ENCODE measurements around the gene PCDH15. TPM values are rescaled to one million over a fixed set of nuclear protein-coding genes. Genes with fewer than 3 reads are reported as not detected.

The PCDH15 gene
- under 1 TPM in 1 of 3 donors, not detected in 2; 0.38 TPM for total RNA-seq
- long read RNA-seq, donor 1: 0 reads
- long read RNA-seq, donor 2: 0 reads

DNA sequence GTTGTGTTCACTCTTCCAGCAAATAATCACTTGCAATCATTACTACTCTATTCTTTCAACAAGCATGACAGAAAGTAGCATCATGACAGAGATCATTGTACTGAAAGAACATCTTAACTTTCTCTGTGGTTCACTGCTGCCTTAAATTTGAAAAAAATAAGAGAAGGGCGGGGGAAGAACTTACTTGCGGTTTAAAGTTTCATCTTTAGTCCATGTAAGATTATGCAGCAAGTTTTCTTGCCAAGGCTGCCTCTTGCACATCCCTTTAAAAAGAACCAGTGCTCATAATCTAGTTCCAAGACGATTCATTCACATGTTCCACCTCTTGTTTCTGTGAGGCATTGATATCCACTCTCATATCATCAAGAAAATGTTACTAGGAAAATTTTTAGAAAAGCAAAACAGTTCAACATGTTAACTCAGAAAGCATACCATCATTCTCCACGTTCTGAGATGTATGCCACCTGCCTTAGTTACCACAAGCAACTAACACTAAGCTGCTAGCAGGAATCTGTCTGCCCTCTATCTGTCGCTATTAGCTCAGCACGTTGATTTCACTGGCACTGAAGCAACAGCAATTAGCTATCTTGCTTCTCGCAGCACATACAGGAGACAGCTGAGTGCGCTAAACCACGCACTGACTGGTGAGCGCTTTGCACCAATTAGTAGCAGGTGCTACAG is at the start of gene PCDH15:
Gene PCDH15 (minus strand): TSS at position 491 of the 681 bp plus-strand sequence. CDS start 136,969 bp downstream, outside the sequence.
- TF ChIP-seq, protein P1, sequence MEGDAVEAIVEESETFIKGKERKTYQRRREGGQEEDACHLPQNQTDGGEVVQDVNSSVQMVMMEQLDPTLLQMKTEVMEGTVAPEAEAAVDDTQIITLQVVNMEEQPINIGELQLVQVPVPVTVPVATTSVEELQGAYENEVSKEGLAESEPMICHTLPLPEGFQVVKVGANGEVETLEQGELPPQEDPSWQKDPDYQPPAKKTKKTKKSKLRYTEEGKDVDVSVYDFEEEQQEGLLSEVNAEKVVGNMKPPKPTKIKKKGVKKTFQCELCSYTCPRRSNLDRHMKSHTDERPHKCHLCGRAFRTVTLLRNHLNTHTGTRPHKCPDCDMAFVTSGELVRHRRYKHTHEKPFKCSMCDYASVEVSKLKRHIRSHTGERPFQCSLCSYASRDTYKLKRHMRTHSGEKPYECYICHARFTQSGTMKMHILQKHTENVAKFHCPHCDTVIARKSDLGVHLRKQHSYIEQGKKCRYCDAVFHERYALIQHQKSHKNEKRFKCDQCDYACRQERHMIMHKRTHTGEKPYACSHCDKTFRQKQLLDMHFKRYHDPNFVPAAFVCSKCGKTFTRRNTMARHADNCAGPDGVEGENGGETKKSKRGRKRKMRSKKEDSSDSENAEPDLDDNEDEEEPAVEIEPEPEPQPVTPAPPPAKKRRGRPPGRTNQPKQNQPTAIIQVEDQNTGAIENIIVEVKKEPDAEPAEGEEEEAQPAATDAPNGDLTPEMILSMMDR (IDR thresholded peaks at IDR 0.05): no peak
- H3K4me3 ChIP-seq: no peak within 1 kb of the TSS
- H3K4me1 ChIP-seq (ENCODE audit: low read depth): no peaks in the 10 kb centered on the region
- intact Hi-C loops (cut with DNase I, micrococcal nuclease): no loop called here
- DNase-seq (no peak), ATAC-seq (no peak)
- H3K36me3 ChIP-seq (ENCODE audit: low read depth): no peaks in the 10 kb centered on the region
- no peaks in the 10 kb centered on the region for H3K9me3 ChIP-seq

- intact Hi-C loops (cut with DNase I, micrococcal nuclease): no loop called here
- DNase-seq: no peak
Observed at GRCh38 chr10:54843932-54844331, 42.9 kb upstream of the PCDH15 start.

GRCh38 chr10:54843085-54843646 is 42.1 kb upstream of the PCDH15 start:
- DNase-seq (no peak), ATAC-seq (no peak)
- H3K4me3 ChIP-seq: no peak overlapping the region
- no peaks in the 10 kb centered on the region for H3K36me3 ChIP-seq (ENCODE audit: low read depth)
- TF ChIP-seq, protein P1 (IDR thresholded peaks at IDR 0.05): no peak
- H3K4me1 ChIP-seq (ENCODE audit: low read depth): no peaks in the 10 kb centered on the region
- intact Hi-C loops (cut with DNase I, micrococcal nuclease): no loop called here
- H3K9me3 ChIP-seq: no peaks in the 10 kb centered on the region

More at GRCh38 chr10:54843932-54844331, 42.9 kb upstream of the PCDH15 start:
- H3K4me1 ChIP-seq (ENCODE audit: low read depth): no peaks in the 10 kb centered on the region
- no peaks in the 10 kb centered on the region for H3K36me3 ChIP-seq (ENCODE audit: low read depth)
- H3K9me3 ChIP-seq: no peaks in the 10 kb centered on the region
- ATAC-seq: no peak
- H3K4me3 ChIP-seq: no peak overlapping the region
- TF ChIP-seq, protein P1 (IDR thresholded peaks at IDR 0.05): no peak

DNA sequence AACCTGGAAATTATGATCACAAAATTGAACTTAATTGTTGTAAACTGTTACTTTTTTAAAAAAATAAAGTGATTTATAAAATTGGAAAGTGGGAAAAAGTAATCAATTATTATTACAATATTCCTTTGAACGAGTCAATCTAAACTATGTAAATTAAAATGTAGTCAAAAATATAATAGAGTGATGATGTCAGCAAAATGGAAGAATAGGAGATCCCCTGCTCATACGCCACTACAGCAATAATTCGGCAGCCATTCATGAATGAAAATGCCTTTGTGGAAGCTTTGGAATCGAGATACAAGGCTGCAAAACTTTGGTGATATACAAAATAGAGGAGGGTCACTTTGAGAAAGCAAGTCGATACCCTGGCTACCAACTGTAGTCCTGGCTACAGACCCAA is 36.4 kb upstream of the PCDH15 start:
- ATAC-seq (no peak), DNase-seq (no peak)
- Histone ChIP-seq H3K4me1 (ENCODE audit: low read depth) (no peaks in the 10 kb centered on the region), H3K36me3 (ENCODE audit: low read depth) (no peaks in the 10 kb centered on the region), H3K4me3 (no peak overlapping the region), H3K9me3 (no peaks in the 10 kb centered on the region)
- TF ChIP-seq, protein P1 (IDR thresholded peaks at IDR 0.05): no peak
- intact Hi-C loops (cut with DNase I, micrococcal nuclease): no loop called here

DNA sequence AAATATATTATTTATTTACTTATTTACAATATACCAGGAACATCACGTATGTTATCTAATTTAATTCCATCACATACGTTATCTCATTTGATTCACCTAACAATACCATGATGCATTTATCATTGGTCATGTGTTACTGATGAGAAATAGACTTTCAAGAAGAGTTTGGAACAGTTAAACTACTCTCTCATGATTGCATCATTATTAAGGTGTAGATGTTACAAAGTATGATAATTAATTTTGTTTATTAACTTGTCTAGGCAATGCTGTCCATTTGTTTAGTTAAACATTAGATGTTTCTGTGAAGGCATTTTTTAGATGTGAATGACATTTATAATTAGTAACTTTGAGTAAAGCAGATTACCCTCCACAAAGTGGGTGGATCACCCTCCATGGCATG is 32.0 kb upstream of the PCDH15 start:
- DNase-seq: no peak
- H3K9me3 ChIP-seq: no peaks in the 10 kb centered on the region
- H3K4me3 ChIP-seq: no peak overlapping the region
- ATAC-seq: no peak
- intact Hi-C loops (cut with DNase I, micrococcal nuclease): no loop called here
- H3K4me1 ChIP-seq (ENCODE audit: low read depth): no peaks in the 10 kb centered on the region
- TF ChIP-seq, protein P1 (IDR thresholded peaks at IDR 0.05): no peak
- H3K36me3 ChIP-seq (ENCODE audit: low read depth): no peaks in the 10 kb centered on the region

Data from mucosa of descending colon (tissue), 3 donors.